Activated naive CD4-positive, alpha-beta T cell treated with anti-CD3 and anti-CD28 coated beads, Interleukin-2, amount 50 U/mL, for 24 hours (primary cell): ENCODE data around the gene CELA2B.

Experiments
- H3K27ac Mint-ChIP-seq: one replicate; pipeline ENCODE4 v1.8.0; 2021; ENCODE audit warnings: mild to moderate bottlenecking, mixed read lengths
- H3K27me3 Mint-ChIP-seq: one replicate; pipeline ENCODE4 v1.8.0; 2021; ENCODE audit warnings: mixed read lengths
- H3K36me3 Mint-ChIP-seq: one replicate; pipeline ENCODE4 v1.8.0; 2021; ENCODE audit warnings: mixed read lengths
- H3K4me1 Mint-ChIP-seq: one replicate; pipeline ENCODE4 v1.8.0; 2021; ENCODE audit warnings: mixed read lengths
- H3K4me3 Mint-ChIP-seq: one replicate; pipeline ENCODE4 v1.8.0; 2021; ENCODE audit warnings: mild to moderate bottlenecking, mixed read lengths
- H3K9me3 Mint-ChIP-seq: one replicate; pipeline ENCODE4 v1.8.0; 2021; ENCODE audit warnings: mixed read lengths

The CELA2B gene

DNA sequence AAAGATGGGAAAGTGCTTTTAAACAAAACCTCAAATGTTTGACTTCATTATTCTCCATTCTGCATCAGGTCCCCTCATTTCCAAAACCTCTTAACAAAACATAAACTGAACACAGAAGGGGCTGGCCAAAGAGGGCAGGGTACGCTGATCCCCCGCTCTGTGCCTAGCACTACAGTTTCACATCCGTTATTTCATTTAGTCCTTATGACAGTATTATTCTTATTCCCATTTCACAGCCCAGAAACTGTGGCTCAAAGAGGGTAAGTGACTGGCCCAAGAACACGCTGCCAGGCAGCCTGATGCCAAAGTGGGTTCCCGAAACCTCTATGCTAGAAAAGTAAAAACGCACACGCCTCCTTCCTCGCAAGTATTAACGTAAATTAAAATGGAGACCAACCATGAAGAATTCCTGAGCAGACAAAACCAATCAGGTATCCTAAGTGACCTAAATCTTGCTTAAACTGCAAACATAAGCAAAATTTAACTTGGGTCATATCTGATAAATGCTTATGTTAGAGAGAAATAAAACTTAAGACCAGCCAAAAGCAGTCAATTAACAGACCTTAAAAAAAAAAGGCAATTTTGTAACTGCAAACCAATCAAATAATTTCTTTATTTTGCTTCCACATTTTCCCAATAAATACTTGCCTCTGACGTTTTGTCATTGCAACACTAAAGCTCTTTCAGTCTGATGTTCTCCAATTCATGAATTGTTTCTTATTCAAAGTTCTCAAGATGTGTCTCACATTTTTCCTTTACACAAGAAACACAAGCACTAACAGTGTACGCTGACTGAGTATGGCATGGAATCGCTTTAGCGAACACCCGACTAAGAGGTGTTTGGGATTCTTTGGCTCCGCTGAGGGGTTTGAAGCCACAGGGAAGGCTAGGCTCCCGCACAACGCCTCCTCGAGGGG, 47.5 kb downstream of the CELA2B start:
- Mint-ChIP-seq H3K4me3 (peak overlapping the region; percentile 87), H3K9me3 (no peaks in the 10 kb centered on the region), H3K4me1 (peaks cover 50% of the 10 kb centered on the region), H3K27me3 (no peaks in the 10 kb centered on the region), H3K36me3 (no peaks in the 10 kb centered on the region), H3K27ac (peak overlapping the region; percentile 32)

GRCh38 chr1:15524021-15524282, 48.0 kb downstream of the CELA2B start, which contains the start of gene CASP9:
Gene CASP9 (minus strand): TSS chr1:15524215. CDS start chr1:15524200, 15 bp downstream.
- Mint-ChIP-seq H3K9me3 (no peaks in the 10 kb centered on the region), H3K27me3 (no peaks in the 10 kb centered on the region), H3K36me3 (no peaks in the 10 kb centered on the region), H3K27ac (peak within 1 kb of the TSS; percentile 100), H3K4me3 (peak within 1 kb of the TSS; percentile 87), H3K4me1 (peaks cover 56% of the 10 kb centered on the region)

- Mint-ChIP-seq H3K9me3 (no peaks in the 10 kb centered on the region), H3K27ac (peak overlapping the region; percentile 100), H3K4me1 (peaks cover 59% of the 10 kb centered on the region), H3K36me3 (no peaks in the 10 kb centered on the region), H3K4me3 (peak overlapping the region; percentile 87), H3K27me3 (no peaks in the 10 kb centered on the region)
These were observed 48.6 kb downstream of the CELA2B start for GRCh38 chr1:15524283-15525049.

- Mint-ChIP-seq H3K36me3 (no peaks in the 10 kb centered on the region), H3K9me3 (no peaks in the 10 kb centered on the region), H3K27me3 (no peaks in the 10 kb centered on the region), H3K4me3 (peak overlapping the region; percentile 87), H3K4me1 (peaks cover 59% of the 10 kb centered on the region), H3K27ac (peak overlapping the region; percentile 100)
These were observed 49.4 kb downstream of the CELA2B start for GRCh38 chr1:15525050-15526020.

GRCh38 chr1:15526021-15526489, 50.2 kb downstream of the CELA2B start:
- Mint-ChIP-seq H3K27ac (peak overlapping the region; percentile 100), H3K9me3 (no peaks in the 10 kb centered on the region), H3K4me3 (peak overlapping the region; percentile 87), H3K4me1 (peaks cover 59% of the 10 kb centered on the region), H3K27me3 (no peaks in the 10 kb centered on the region), H3K36me3 (no peaks in the 10 kb centered on the region)

DNA sequence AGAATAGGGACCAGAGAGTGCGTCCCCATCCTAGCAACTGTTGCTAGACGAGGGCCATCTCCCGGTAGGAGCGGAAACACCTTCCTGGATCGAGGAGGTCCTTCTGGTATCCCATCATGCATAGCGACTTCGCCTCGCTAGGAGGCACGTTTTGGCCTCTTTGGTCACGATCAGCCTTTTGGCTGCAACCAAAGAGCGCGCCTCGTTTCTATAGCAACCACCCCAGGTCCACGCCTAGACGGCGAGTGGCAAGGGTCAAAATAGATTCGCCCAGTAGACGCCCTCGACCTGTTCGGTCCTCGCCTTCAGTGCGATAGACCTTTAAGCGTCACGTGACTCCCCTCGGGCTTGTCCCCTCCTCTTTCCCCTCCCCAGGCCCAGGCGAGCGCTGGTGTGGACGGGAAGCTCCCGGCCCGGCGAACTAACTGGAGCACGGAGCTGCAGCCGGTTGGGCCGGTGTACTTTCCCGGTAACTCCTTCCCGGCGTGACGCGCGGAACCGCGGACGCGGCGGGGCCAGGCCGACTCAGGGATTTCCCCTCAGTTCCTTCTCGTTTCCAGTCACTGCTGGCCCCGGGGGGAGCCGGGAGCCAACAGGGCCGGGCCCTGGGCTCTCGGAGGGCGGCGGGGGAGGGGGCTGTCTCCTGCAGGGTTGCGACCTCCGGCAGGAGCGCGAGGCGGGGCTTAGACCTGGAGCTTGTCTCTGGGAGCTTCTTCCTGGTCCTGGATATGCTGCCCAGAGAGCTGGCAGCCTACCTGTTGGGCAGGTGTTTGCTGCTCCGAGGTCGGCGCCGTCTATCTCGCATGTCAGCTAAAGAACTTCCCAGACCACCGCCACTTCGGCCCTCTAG, 50.8 kb downstream of the CELA2B start, which contains the start of gene DNAJC16:
TSS of gene DNAJC16 (plus strand) at position 359 of the 850 bp plus-strand sequence. CDS start 2,258 bp downstream, outside the sequence.
- H3K27me3 Mint-ChIP-seq, result no peaks in the 10 kb centered on the region
- no peaks in the 10 kb centered on the region for H3K9me3 Mint-ChIP-seq
- peak within 1 kb of the TSS; percentile 100 for H3K27ac Mint-ChIP-seq
- peaks cover 58% of the 10 kb centered on the region for H3K4me1 Mint-ChIP-seq
- peak within 1 kb of the TSS; percentile 87 for H3K4me3 Mint-ChIP-seq
- no peaks in the 10 kb centered on the region for H3K36me3 Mint-ChIP-seq

DNA sequence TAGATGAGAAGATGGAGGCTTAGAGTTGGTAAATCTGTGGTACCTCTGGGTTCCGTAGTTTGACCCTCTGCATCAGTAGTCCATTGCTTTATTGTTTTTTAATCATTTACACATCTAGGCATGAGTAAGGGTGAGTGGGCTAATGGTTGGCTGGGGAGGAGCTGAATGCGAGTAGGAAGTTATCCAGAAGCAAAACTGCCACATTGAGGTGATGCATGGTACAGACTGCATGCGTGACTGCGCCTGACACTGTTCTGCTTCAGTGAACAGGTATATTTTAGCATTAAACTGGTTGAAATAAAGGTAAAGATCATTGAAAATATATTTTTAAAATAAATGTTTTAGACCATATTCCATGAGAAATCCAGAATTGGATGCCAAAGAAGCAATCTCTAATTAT, 55.1 kb downstream of the CELA2B start:
- Mint-ChIP-seq H3K27ac (no peak overlapping the region), H3K36me3 (peaks cover 4% of the 10 kb centered on the region), H3K4me1 (peaks cover 41% of the 10 kb centered on the region), H3K9me3 (no peaks in the 10 kb centered on the region), H3K4me3 (no peak overlapping the region), H3K27me3 (no peaks in the 10 kb centered on the region)

DNA sequence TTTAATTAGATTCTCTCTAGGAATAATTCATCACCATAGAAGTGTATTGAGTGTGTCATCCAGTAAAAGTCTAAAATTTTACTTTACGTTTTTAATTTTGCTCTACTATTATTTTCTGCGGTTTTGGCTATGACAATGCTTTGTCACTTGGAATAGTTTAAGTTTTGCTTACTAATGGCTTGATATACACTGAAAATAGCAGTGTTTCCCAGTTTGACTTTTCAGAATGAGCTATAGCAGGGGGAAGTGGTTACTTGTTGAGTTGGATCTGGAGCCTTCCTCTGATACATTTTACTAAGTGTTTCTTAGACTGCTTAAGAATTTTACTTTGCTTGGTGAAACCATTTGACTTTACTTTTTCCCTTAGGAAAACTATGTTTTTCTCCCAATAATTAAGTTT, 55.8 kb downstream of the CELA2B start:
- Mint-ChIP-seq H3K4me3 (no peak overlapping the region), H3K36me3 (peaks cover 8% of the 10 kb centered on the region), H3K27ac (no peak overlapping the region), H3K4me1 (peaks cover 35% of the 10 kb centered on the region), H3K9me3 (no peaks in the 10 kb centered on the region), H3K27me3 (no peaks in the 10 kb centered on the region)

- H3K27me3 Mint-ChIP-seq, result no peaks in the 10 kb centered on the region
- peaks cover 13% of the 10 kb centered on the region for H3K4me1 Mint-ChIP-seq
- H3K9me3 Mint-ChIP-seq, result no peaks in the 10 kb centered on the region
- H3K4me3 Mint-ChIP-seq, result no peak overlapping the region
- no peak overlapping the region for H3K27ac Mint-ChIP-seq
- peaks cover 15% of the 10 kb centered on the region for H3K36me3 Mint-ChIP-seq
These were observed 62.9 kb downstream of the CELA2B start for GRCh38 chr1:15538771-15539170.

- Mint-ChIP-seq H3K27ac (no peak overlapping the region), H3K36me3 (peaks cover 13% of the 10 kb centered on the region), H3K27me3 (no peaks in the 10 kb centered on the region), H3K9me3 (no peaks in the 10 kb centered on the region), H3K4me1 (peaks cover 13% of the 10 kb centered on the region), H3K4me3 (no peak overlapping the region)
These were observed 64.3 kb downstream of the CELA2B start for GRCh38 chr1:15540186-15540585.
